Stomach (tissue), 9 donors: Measurements from ENCODE around the gene CNR2. TPM values are rescaled to one million over a fixed set of nuclear protein-coding genes. Genes with fewer than 3 reads are reported as not detected.

ENCODE experiments used
- DNase-seq, 2 donors: peaks; one replicate each; pipeline versions ENCODE4 v3.0.0 to v3.0.0-alpha.2; 2013 to 2019
- H3K27ac ChIP-seq, 5 donors: fragments of 200-600 bp in 4 of 5; sonication (generic) in 4 of 5; one replicate each; pipeline ENCODE4 v1.5.1; 2013 to 2019; ENCODE audit warnings: mild to moderate bottlenecking in 1 of 5, moderate library complexity in 1 of 5
- H3K27me3 ChIP-seq, 3 donors: fragments of 200-600 bp; sonication (generic); one replicate each; pipeline ENCODE4 v1.5.1; 2017 to 2019; ENCODE audit warnings: mixed run types in 1 of 3
- H3K36me3 ChIP-seq, 4 donors: fragments of 200-600 bp; sonication (generic); 1 replicate in 3 of 4; 2 replicates in 1 of 4; pipeline ENCODE4 v1.5.1; 2016 to 2019
- H3K4me1 ChIP-seq, 4 donors: fragments of 200-600 bp; sonication (generic); one replicate each; pipeline ENCODE4 v1.5.1; 2016 to 2019
- H3K4me3 ChIP-seq, 4 donors: fragments of 200-600 bp; sonication (generic) in 3 of 4; one replicate each; pipeline ENCODE4 v1.5.1; 2016 to 2019; ENCODE audit warnings: mild to moderate bottlenecking in 1 of 4
- H3K9me3 ChIP-seq, 4 donors: fragments of 200-600 bp; sonication (generic); one replicate each; pipeline ENCODE4 v1.5.1; 2016 to 2019
- CTCF ChIP-seq, 7 experiments: fragments of 450-650 bp in 4 of 7; fragments of 200-600 bp in 3 of 7; sonication (generic) in 3 of 7; IDR thresholded peaks; one replicate each; pipeline ENCODE4 v1.5.1; 2016 to 2019; ENCODE audit warnings: antibody characterized with exemption in 7 of 7, control low read depth in 2 of 7, mild to moderate bottlenecking in 1 of 7
- EP300 ChIP-seq: sonication (generic); formaldehyde crosslinking; IDR thresholded peaks from one replicate; pipeline ENCODE4 v1.6.1; 2017; ENCODE audit warnings: antibody characterized with exemption
- POLR2A ChIP-seq, 4 donors: fragments of 450-650 bp; IDR thresholded peaks; one replicate each; pipeline ENCODE4 v1.6.1; 2016; ENCODE audit warnings: antibody characterized with exemption in 4 of 4, control low read depth in 2 of 4, mild to moderate bottlenecking in 1 of 4, moderate library complexity in 1 of 4
- POLR2AphosphoS5 ChIP-seq, 3 donors: sonication (generic); formaldehyde crosslinking; IDR thresholded peaks; one replicate each; pipeline ENCODE4 v1.6.1; 2016; ENCODE audit warnings: antibody characterized with exemption in 3 of 3
- WGBS, 5 donors: extraction: QIAGEN DNeasy Blood & Tissue Kit in 3 of 5; methylation state at CpG; one replicate each; pipeline versions ENCODE4 v1.1.5 to v1.1.7; 2013 to 2018; 5-methylcytosine and 5-hydroxymethylcytosine counted together
- intact Hi-C: fragments of 100-400 bp; cut with DNase I; formaldehyde crosslinking; loops from one replicate; pipeline ENCODE4 v1.15.1; 2023; ENCODE audit warnings: low total_unique reads
- polyA plus RNA-seq, 3 donors: library from polyadenylated mRNA; stranded (reverse); fragments of 200-250 nt; gene quantifications; one replicate each; pipeline ENCODE4 v1.2.3, GENCODE V29; 2013
- total RNA-seq, 5 donors: library from RNA; depleted of rRNA; stranded (reverse); fragments of >200 nt; gene quantifications; one replicate each; pipeline versions ENCODE4 v1.1.0 to v1.2.3, GENCODE V29; 2014 to 2016
- donor health status: healthy with polysubstance abuse.
- donor health status: Bipolar disorder and iron deficiency.
- donor health status: healthy.

CNR2 gene
- total and polyA plus RNA-seq, 8 donors: 0.18 to 0.23 TPM; not detected in 6

DNA sequence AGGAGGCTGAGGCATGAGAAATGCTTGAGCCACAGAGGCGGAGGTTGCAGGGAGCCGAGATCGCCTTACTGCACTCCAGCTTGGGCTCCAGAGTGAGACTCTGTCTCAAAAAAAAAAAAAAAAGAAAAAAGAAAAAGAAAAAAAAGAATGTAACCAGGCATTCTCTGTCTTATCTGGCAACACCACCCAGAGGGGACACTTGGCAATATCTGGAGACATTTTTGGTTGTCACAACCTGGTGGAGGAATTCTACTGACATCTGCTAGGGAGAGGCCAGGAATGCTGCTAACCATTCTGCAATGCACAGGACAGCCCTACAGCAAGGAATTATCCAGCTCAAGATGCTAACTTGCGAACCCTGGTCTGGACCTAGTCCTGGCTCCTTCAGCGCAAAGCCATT is 2.3 kb upstream of the CNR2 start:
- TF ChIP-seq POLR2AphosphoS5 (IDR thresholded peaks at IDR 0.05): no peak
- TF ChIP-seq EP300: no peak
- TF ChIP-seq POLR2A (IDR thresholded peaks at IDR 0.05): no peak
- no peak for TF ChIP-seq CTCF (IDR thresholded peaks at IDR 0.05)
- no peaks in the 10 kb centered on the region for H3K27me3 ChIP-seq
- intact Hi-C loops: no loop called here
- peaks cover 10 to 43% (median 20%) of the 10 kb centered on the region in 4 donors for H3K4me1 ChIP-seq
- no peak overlapping the region for H3K4me3 ChIP-seq
- 87 to 100% (median 96%) methylated on average over 5 of the region's 5 CpGs for WGBS, 5 donors
- H3K9me3 ChIP-seq: no peaks in the 10 kb centered on the region
- DNase-seq: no peak
- no peak overlapping the region for H3K27ac ChIP-seq
- H3K36me3 ChIP-seq: no peaks in the 10 kb centered on the region

DNA sequence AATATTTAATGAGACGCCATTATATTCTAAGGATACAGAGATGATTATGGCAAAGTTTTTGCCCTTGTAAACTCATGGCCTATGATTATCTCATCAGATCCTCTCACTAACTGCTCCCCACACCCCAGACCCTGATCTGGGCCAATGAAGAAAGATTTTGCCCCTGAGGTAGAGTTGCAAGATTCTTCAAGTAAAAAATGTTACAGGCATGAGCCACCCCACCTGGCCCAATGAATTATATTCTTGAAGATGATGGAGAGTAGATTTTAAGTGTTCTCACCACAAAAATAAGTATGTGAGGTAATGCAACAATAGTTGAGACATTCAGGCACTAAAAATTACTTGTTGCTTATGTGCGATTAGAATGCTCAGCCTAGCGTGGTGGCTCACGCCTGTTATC is 1.8 kb upstream of the CNR2 start:
- peaks cover 5 to 38% (median 14%) of the 10 kb centered on the region in 4 donors for H3K4me1 ChIP-seq
- intact Hi-C loops: no loop called here
- H3K36me3 ChIP-seq: no peaks in the 10 kb centered on the region
- H3K4me3 ChIP-seq: no peak overlapping the region
- no peak overlapping the region for H3K27ac ChIP-seq
- H3K27me3 ChIP-seq: no peaks in the 10 kb centered on the region
- DNase-seq: no peak
- no peaks in the 10 kb centered on the region for H3K9me3 ChIP-seq
- 88 to 95% (median 93%) methylated on average over 4 of the region's 4 CpGs for WGBS, 5 donors
- TF ChIP-seq POLR2AphosphoS5 (IDR thresholded peaks at IDR 0.05) (no peak), EP300 (no peak), POLR2A (IDR thresholded peaks at IDR 0.05) (no peak), CTCF (IDR thresholded peaks at IDR 0.05) (no peak)

DNA sequence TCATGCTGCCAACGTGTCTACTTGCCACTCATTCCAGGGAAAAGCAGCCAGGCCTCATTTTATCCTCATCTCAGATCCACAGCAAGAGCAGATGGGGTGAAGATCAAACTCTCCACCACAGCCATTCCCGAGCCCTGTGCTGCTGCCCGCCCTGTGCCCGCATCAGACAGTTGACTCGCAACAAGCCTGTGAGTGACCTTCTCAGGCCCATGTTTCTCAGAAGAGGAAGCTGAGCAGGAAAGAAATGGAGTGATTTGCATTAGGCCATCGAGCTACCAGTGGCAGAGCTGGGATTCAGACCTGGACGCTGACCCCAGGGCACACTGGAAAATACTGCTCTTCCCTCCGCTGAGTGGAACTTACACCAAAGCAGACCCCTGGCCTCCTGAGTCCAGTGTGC is 1.2 kb downstream of the CNR2 start:
- WGBS, 5 donors: 76 to 84% (median 81%) methylated on average over 6 to 8 of the region's 8 CpGs
- intact Hi-C loops: no loop called here
- H3K27ac ChIP-seq: no peak overlapping the region
- H3K9me3 ChIP-seq: no peaks in the 10 kb centered on the region
- H3K4me1 ChIP-seq: peaks cover 8 to 42% (median 12%) of the 10 kb centered on the region in 4 donors
- no peaks in the 10 kb centered on the region for H3K36me3 ChIP-seq
- H3K4me3 ChIP-seq: no peak overlapping the region
- peaks cover 0 to 13% (median 0%) of the 10 kb centered on the region in 3 donors for H3K27me3 ChIP-seq
- no peak for DNase-seq
- TF ChIP-seq EP300 (no peak), POLR2A (IDR thresholded peaks at IDR 0.05) (no peak), CTCF (IDR thresholded peaks at IDR 0.05) (no peak), POLR2AphosphoS5 (IDR thresholded peaks at IDR 0.05) (no peak)

GRCh38 chr1:23910553-23911246 is 2.5 kb downstream of the CNR2 start:
- no peaks in the 10 kb centered on the region for H3K9me3 ChIP-seq
- DNase-seq: no peak
- TF ChIP-seq POLR2AphosphoS5 (IDR thresholded peaks at IDR 0.05) (no peak), POLR2A (IDR thresholded peaks at IDR 0.05) (no peak), EP300 (no peak), CTCF (IDR thresholded peaks at IDR 0.05) (no peak)
- WGBS, 5 donors: 66 to 80% (median 76%) methylated on average over 11 of the region's 11 CpGs
- no peaks in the 10 kb centered on the region for H3K36me3 ChIP-seq
- intact Hi-C loops: no loop called here
- no peak overlapping the region for H3K4me3 ChIP-seq
- peaks cover 0 to 13% (median 0%) of the 10 kb centered on the region in 3 donors for H3K27me3 ChIP-seq
- peaks cover 6 to 29% (median 9%) of the 10 kb centered on the region in 4 donors for H3K4me1 ChIP-seq
- H3K27ac ChIP-seq: no peak overlapping the region
